Amygdala (tissue), 56 donors: ENCODE results near the gene CD4.
A peak's percentile ranks its signal among the peaks of the same experiment; 100 is the strongest.

Experiments
- DNase-seq, 56 donors: peaks; one replicate each; lab custom pipeline; 2025; lab: John Stamatoyannopoulos, UW

CD4 gene

DNA sequence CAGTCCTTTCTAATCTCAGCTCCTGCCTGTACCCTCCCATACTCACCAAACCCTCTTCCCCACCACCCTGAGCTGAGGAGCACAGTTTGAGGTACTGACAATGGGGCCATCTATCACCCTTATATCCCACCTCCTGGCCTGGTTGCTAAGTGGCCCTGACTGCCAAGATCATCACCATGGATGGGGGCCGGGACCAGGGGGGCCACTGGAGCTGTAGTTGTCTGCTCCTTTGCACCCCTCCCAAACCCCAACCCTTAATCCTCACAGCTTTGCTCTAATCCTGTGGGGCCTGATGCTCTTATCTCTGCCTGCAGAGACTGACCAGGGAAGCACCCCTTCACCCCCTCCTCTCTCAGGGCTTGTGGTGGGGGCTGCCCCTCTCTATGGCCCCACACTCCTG lies 51.0 kb downstream of the CD4 start:
- DNase-seq, result no peak

DNA sequence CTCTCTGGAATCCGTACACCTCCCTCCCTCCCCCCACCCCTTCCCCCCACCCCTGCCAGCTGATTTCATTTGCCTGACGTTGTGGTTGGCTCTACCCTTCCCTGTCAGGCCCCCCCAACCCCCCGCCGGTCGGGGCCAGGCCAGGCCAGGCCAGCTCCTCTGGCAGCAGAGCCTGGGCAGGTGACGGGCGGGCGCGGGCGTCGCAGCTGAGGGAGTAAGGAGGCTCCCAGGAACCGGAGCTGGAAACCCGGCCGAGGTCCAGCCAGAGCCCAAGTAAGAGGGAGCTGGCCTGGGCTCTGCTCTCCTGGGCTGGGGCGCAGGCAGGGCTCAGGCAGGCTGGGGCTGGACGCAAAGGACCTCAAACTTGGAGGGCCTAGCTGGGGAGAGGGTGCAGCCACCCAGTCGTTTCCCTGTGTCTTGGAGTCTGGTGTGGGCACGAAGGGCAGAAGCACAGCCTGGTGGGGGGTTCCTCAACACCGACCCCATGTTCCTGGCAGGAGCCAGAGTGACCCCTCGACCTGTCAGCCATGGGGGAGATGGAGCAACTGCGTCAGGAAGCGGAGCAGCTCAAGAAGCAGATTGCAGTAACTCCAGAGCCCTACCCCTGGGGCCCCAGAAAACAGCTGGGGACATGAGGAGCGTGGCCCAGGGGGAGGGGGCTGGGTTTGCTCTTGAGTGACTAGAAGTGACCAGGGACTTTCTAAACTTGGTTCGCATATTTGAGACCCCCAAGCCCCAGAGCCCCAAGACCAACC lies 51.6 kb downstream of the CD4 start, which contains the start of gene GNB3:
Gene GNB3 (plus strand): TSS at position 165 of the 755 bp plus-strand sequence. CDS start 363 bp downstream, at position 528.
- no peak for DNase-seq

DNA sequence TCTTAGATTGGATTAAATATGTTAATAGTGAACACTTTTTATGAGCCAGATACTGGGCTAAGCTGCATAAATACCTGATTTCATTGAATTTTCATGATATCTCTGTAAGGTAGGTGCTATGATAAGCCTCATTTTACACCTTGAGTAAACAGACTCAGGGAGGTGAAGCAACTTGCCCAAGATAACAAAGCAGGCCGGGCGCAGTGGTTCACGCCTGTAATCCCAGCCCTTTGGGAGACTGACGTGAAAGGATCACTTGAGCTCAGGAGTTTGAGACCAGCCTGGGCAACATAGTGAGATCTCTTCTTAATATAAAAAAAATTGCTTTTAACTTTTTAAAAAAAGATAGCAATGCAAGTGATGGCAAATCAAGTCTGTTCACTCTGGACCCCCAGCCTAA lies 52.7 kb downstream of the CD4 start:
- no peak for DNase-seq

DNA sequence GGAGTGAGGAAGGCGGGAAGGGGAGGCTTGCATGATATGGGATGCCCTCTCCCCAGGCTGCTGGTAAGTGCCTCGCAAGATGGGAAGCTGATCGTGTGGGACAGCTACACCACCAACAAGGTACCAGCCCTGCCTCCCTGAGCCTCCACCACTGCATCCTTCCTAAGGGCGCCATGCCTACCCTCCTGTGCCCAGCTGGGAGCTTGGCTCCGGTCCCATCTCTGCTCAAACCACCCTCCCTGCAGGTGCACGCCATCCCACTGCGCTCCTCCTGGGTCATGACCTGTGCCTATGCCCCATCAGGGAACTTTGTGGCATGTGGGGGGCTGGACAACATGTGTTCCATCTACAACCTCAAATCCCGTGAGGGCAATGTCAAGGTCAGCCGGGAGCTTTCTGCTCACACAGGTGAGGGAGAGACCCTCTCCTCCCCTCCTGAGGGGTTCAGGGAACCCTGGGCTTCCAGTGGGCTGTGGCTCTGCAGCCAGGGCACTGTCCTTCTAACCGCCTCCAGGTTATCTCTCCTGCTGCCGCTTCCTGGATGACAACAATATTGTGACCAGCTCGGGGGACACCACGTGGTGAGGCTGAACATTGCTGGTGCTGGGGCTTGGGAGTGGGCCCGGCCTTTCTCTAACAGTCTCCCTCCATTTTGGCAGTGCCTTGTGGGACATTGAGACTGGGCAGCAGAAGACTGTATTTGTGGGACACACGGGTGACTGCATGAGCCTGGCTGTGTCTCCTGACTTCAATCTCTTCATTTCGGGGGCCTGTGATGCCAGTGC lies 54.0 kb downstream of the CD4 start:
- no peak for DNase-seq

DNA sequence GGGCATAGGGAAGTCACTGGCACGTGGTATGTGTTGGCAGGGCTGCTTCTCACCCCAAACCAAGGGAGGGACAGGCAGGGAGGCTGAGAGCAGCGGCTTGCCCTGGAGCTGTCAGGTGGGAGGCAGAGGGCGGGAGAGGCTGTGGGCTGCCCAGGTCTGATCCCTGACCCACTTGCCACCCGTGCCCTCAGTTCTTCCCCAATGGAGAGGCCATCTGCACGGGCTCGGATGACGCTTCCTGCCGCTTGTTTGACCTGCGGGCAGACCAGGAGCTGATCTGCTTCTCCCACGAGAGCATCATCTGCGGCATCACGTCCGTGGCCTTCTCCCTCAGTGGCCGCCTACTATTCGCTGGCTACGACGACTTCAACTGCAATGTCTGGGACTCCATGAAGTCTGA lies 56.1 kb downstream of the CD4 start:
- DNase-seq, result no peak

DNA sequence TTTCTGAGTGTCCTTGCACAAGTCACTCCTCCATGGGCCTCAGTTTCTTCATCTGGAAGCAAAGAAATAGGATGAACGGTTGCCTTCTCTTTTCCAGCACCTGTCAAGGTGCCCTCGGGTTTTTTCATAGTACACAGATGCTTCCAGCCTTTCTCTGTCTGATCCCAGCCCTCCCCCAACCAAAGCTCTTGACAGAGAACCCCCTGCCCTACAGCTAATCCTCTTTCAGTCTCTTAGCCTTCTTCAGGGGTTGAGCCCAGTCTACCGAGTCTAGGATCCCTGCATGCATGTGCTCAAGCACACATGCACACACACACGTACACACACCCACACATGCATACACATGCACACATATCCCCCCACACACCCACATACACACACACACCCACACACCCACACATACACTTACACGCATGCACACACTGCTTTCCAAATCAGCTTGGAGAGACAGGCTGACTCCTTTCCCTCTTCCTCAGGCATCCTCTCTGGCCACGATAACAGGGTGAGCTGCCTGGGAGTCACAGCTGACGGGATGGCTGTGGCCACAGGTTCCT lies 57.1 kb downstream of the CD4 start:
- DNase-seq, result no peak

DNA sequence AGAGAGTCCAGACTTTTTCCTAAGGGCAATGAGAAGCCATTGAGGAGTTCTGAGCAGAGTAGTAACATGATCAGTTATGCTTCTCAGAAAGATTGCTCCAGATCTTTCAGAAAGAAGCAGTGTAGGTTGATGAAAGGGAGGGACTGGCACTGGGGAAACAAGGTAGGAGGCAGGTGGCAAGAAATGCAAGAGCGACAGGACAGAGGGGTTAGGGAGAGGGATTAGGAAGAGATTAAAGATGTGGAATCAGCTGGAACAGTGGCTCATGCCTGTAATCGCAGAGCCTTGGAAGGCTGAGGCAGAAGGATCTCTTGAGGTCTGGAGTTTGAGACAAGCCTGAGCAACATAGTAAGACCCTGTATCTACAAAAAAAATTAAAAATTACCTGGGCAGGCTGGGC lies 58.3 kb downstream of the CD4 start:
- no peak for DNase-seq

DNA sequence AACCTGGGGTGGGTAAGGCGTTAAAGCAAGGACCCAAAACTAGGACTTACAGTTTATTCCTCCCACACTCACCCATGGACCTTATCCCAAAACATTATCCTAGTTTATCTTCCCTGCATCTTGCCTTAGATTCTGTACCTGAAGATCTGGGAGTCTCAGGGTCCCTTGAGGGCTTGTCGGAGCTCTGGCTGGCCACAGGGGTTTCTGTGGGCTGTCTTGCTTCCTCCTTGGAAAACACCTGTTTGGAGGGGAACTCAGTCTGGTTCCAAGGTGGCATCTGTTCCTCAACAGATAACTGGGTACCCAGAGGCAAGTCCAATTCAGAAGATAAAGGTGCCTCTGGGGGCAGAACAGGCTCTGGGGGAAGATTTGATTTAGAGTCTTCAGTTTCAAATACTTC lies 60.1 kb downstream of the CD4 start:
- DNase-seq, result no peak

DNA sequence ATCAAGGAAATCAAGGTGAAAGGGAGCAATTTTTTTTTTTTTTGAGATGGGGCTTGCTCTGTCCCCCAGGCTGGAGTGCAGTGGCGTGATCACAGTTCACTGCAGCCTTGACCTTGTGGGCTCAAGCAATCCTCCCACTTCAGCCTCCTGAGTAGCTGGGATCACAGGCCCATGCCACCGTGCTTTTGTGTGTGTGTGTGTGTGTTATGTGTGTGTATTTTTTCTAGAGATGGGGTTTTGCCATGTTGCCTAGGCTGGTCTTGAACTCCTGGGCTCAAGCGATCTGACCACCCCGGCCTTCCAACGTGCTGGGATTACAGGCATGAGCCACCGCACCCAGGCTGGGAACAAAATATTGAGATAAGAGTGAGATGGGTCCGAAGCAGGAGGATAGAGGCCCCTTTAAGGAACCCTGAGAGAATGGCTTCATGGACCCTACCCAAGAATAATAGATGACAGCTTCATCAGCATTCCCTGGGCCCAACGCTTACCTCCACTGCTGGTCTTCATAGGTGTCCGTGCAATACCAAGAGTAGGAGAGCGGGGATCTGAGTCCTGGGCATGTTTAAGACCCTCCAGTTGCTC lies 60.7 kb downstream of the CD4 start:
- DNase-seq, result no peak

DNA sequence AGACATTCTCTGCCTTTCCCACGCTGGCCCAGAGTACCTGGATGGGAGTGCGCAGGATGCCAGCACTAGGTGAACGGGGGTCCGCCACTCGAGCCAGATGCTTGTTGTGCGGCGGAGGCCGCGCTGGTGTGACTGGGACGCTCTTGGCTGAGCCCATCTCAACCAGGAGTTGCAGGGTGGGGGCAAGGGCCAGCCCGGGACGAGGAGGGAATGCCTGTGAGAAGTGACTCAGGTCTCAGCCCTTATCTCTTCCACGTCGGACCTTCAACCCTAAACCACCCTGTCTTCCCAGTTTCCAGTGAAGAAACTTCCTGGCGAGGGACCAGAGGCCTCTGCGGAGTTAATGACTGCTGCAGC lies 61.4 kb downstream of the CD4 start:
- DNase-seq, result no peak

DNA sequence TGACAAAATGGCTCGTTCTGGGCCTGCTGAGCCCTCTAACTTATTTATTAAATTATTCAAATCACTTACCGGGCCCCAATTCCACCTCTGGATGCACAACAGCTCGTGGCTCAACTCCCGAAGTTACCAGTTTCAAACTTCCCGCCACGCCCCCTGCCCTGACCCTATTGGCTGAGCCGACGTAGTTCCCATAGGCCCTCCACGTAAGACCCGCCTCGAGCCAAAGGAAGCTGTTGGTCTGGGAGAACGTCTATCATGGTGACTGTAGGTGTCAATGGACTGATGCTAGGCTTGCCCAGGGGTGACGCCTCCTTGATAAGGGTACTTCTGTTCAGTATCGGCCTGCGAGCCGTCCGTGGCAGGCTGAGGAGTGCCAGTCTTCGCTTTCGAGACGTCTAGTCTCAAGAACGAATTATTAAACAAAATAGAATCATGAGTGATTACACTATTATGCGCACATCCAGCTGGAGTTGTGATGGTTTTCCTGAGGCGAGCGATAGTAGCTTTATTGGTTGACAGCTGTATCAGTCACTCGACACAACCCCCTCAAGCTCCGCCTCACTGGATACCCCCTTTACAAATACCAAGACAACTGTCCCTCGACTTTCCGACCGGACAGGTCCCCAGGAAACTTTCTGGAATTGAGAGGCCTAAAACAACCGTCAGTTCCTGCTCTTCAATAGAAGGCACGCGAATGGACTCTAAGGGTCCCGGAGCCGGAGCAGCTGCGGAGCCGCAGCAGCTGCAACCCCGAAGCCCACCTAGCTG lies 62.0 kb downstream of the CD4 start, which contains the start of gene CDCA3:
Gene CDCA3 (minus strand): TSS at position 134 of the 768 bp plus-strand sequence. CDS start 334 bp downstream, outside the sequence.
- peak in 55 of 56 donors; percentile 48 to 98 (median 89) for DNase-seq

DNA sequence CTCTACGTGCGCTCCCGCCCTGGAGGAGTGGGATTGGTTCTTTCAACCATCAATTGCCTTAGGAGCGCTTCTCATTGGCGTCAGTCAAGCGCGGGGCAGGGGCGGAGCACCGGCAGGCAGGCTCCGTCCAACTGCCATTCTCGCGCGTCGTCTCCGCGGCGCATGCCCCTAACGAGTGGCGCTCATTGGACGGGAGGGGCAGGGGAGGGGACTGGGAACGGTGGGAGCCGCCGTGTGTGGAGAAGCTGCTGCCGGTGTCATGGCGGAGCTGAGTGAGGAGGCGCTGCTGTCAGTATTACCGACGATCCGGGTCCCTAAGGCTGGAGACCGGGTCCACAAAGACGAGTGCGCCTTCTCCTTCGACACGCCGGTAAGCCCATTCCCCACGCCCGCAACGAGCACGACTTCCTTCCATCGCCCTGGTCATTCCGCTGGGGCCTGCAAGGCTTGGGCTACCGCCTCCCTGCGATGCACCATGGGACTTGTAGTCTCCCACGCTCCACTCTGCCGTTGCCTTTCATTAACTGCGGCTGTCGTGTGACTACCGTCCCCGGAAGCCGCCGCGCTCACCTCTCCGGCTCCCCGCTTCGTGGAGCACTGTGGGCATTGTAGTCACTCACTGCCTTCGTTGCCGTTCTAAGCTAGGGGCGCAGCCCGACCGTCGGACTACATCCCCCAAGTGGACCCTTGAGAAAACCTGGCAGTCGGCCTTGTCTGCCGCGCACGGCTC lies 62.8 kb downstream of the CD4 start, which contains the start of gene USP5:
Gene USP5 (plus strand): TSS at position 230 of the 730 bp plus-strand sequence. CDS start 30 bp downstream, at position 260.
- DNase-seq, result peak; percentile 96 to 100 (median 100)

DNA sequence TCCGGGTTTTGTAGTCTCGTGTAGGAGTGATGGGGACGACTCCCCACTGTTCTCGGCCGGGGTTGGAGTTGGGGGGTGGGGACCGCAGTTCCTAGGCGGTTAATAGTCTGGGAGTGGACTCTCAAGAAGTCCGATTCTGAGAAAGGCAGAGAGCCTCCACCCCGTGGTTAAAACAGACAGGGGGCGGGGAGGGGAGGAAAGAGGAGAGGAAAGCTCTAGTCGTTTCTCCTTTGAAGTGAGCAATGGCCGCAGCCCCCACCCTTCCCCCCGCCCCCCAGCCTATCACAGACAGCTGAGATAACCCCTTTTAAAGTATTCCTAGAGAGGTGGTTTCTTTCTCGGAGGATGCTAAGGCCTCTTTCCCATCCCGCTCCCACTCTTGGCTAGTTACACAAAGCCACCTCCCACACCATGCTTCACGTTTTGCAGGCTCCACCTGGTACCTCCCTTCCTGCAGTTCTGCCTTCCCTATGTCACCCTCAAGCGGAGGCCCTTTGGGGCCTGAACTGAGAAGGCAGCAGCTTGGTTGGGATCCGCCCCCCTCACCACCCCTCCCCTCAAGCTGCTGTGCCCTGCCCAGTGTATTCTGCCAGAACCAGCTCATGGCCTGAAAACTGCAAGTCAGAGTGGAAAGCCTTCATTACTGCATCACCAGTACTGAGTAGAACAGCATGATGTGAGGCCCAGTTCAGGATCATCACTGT lies 63.5 kb downstream of the CD4 start:
- DNase-seq, result peak in 36 of 56 donors; percentile 21 to 76 (median 52)

DNA sequence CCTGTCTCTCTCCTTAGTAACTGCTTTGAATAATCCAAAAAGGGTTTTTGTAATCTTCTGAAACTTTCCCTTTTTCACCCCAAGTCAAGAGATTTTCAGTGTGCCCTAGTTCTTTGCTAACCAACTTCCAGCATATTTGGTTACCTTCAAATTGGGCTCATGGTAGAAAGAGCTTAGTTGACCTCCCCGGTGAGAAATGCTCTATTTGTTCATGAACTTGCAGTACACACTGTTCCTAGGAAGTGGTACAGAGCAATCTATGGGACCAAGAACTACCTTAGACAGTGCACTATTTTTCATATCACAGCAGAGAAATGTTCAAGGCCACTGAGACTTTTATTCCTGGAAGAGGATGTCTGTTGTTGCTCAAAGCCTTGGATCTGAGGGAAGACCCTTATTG lies 64.3 kb downstream of the CD4 start:
- no peak for DNase-seq

DNA sequence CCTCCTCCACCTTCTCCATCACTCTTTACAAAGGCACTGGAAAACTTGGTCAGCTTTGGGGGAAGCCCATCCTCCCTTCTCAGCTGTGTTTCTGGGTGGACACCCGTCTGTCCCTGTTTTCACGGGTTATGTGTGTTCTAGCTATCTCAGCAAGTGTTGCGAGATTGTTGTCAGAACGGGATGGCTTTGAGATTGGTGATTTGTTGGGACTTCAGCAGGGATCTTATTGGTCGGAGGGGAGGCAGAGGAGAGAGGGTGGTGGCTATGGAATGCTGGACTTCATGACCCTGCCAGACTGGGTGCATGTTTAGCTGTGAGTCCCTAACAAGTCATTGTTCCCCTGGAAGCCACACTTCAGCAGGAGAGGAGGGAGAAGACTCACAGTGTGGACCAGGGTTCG lies 64.7 kb downstream of the CD4 start:
- no peak for DNase-seq

DNA sequence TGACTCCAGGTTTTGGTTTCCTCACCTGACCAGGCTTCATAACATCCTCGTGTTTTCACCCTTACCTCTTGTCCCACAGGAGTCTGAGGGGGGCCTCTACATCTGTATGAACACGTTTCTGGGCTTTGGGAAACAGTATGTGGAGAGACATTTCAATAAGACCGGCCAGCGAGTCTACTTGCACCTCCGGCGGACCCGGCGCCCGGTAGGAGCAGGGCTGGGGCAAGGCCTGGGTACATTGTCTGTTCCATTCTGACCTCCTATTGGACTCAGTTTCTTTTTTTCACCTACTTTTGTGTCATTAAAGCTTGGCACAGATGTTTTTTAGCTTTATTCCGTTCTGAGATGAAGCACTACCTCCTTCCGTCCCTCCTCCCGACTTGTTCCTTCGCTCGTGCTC lies 66.0 kb downstream of the CD4 start:
- no peak for DNase-seq

DNA sequence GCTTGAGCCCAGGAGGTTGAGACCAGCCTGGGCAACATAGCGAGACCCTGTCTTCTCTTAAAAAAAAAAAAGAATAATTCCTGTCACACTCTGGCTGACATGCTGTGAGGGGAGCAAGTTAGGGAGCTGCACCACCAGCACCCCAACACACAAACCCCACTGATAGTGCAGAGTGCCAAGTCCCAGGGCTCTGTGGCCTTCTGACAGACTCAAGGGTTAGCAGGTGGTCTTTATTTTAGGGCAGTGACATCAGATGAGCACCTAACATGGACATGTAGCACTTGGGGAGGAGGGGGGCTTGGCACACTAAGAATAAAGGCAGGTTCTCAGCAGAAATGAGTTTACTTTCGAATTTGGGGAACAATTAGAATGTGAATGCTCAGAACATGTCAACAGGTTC lies 69.5 kb downstream of the CD4 start:
- DNase-seq, result no peak

DNA sequence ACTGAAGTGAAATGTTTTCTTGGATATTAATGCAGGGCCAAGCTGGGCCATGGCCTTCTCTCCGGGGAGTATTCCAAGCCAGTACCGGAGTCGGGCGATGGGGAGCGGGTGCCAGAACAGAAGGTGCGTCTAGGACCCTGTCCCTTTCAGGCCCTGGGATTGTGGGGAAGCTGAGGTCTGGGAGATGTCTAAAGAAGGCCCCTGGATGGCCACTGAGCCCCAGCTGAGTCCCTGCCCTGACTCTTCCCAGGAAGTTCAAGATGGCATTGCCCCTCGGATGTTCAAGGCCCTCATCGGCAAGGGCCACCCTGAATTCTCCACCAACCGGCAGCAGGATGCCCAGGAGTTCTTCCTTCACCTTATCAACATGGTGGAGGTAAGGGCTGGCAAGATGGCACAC lies 70.8 kb downstream of the CD4 start:
- no peak for DNase-seq

DNA sequence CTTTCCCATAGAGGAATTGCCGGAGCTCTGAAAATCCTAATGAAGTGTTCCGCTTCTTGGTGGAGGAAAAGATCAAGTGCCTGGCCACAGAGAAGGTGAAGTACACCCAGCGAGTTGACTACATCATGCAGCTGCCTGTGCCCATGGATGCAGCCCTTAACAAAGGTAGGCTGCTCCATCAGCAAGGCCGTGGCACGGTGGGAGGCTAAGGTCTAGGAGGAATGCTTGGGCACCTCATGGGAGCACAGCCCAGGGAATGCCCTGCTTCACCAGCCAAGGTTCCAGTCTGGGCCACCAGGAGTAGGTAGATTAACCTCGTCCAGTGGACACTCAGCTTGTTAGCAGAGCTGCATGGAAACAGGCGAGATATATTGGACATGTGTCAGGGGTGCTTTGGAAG lies 71.6 kb downstream of the CD4 start:
- no peak for DNase-seq
